GM12801 (cell line): Measurements from ENCODE around the gene PIK3R2.

Experiments used
- CTCF ChIP-seq: IDR thresholded peaks from one replicate; pipeline ENCODE4 v1.5.1; 2011; ENCODE audit warnings: control low read depth; ENCODE audit not compliant: insufficient read length; ENCODE audit errors: extremely low read depth

The PIK3R2 gene

GRCh38 chr19:18147396-18147795, 5.6 kb upstream of the PIK3R2 start:
- TF ChIP-seq CTCF = no peak

- TF ChIP-seq CTCF = no peak
These were observed 3.4 kb upstream of the PIK3R2 start for GRCh38 chr19:18149596-18149975.

- TF ChIP-seq CTCF = no peak
These were observed 2.0 kb upstream of the PIK3R2 start for GRCh38 chr19:18150776-18151624.

GRCh38 chr19:18152442-18152816, 534 bp upstream of the PIK3R2 start:
- TF ChIP-seq CTCF = no peak

DNA sequence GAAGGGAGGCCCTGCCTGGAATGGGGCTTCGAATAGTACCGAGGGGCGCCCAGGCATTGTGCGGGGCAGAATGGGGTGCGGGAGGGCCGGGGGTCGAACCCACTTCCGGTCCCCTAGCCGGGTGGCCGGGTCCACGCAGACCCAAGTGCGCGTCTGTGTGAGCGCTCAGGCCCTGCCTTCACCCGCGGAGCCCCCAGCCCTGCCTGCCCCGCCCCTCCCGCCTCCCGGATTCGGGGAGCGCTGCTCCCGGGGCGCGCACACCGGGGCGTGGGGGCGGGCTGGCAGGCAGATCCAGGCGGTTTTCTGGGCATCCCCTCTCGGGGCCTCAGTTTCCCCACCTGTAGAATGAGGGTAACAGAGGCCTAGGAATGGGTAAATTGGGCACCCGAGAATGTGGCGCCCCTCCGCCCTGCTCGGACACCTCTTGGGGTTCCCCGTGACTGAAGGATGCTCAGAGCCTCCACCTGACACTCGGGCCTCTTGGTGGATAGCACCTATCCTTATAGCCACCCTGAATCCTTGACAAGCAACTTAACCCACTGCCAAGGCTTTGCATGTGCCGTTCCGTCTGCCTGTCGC, 682 bp downstream of the PIK3R2 start:
- no peak for TF ChIP-seq CTCF

- no peak for TF ChIP-seq CTCF
These were observed 2.4 kb downstream of the PIK3R2 start for GRCh38 chr19:18155095-18156087.

- TF ChIP-seq CTCF = no peak
These were observed 3.3 kb downstream of the PIK3R2 start for GRCh38 chr19:18156268-18156667.
